Lower leg skin (tissue), 3 donors: ENCODE results near the gene SMCO4.

ENCODE experiments used
- POLR2A ChIP-seq, 2 donors: fragments of 450-650 bp; IDR thresholded peaks; one replicate each; pipeline ENCODE4 v1.6.1; 2016 to 2017; ENCODE audit warnings: antibody characterized with exemption in 2 of 2, mild to moderate bottlenecking in 1 of 2, moderate library complexity in 1 of 2
- TF ChIP-seq, protein P1 (sequence below), 3 donors: fragments of 450-650 bp; IDR thresholded peaks; one replicate each; pipeline ENCODE4 v1.5.1; 2016; ENCODE audit warnings: antibody characterized with exemption in 3 of 3, mild to moderate bottlenecking in 3 of 3, moderate library complexity in 2 of 3

GRCh38 chr11:93464927-93465540 lies 78.2 kb downstream of the SMCO4 start:
- TF ChIP-seq, protein P1, sequence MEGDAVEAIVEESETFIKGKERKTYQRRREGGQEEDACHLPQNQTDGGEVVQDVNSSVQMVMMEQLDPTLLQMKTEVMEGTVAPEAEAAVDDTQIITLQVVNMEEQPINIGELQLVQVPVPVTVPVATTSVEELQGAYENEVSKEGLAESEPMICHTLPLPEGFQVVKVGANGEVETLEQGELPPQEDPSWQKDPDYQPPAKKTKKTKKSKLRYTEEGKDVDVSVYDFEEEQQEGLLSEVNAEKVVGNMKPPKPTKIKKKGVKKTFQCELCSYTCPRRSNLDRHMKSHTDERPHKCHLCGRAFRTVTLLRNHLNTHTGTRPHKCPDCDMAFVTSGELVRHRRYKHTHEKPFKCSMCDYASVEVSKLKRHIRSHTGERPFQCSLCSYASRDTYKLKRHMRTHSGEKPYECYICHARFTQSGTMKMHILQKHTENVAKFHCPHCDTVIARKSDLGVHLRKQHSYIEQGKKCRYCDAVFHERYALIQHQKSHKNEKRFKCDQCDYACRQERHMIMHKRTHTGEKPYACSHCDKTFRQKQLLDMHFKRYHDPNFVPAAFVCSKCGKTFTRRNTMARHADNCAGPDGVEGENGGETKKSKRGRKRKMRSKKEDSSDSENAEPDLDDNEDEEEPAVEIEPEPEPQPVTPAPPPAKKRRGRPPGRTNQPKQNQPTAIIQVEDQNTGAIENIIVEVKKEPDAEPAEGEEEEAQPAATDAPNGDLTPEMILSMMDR (IDR thresholded peaks at IDR 0.05): no peak
- TF ChIP-seq POLR2A (IDR thresholded peaks at IDR 0.05): no peak
